ENCODE measurements around the gene XXYLT1.
"Not testable (repeated sequence)": the region's sequence is repeated elsewhere in the genome, so short reads cannot be mapped to it uniquely, and the experiment has no call there.

Gene XXYLT1

GRCh38 chr3:195249858-195250464 is 21.0 kb downstream of the XXYLT1 start:
- no peak for DNase-seq

GRCh38 chr3:195249057-195249770 is 21.7 kb downstream of the XXYLT1 start:
- no peak for DNase-seq

DNA sequence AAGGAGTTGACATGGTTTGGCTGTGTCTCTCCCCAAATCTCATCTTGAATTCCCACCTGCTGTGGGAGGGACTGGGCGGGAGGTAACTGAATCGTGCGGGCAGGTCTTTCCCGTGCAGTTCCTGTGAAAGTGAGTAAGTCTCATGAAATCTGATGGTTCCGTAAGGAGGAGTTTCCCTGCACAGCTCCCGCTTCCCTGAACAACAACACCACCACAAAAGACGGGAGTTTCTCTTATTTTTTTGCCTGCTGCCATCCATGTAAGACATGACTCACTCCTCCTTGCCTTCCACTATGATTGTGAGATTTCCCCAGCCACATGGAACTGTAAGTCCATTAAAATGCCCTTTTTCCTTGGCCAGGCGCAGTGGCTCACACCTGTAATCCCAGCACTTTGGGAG is 22.7 kb downstream of the XXYLT1 start:
- no peak for DNase-seq

GRCh38 chr3:195247863-195248189 is 23.1 kb downstream of the XXYLT1 start:
- DNase-seq = no peak

DNA sequence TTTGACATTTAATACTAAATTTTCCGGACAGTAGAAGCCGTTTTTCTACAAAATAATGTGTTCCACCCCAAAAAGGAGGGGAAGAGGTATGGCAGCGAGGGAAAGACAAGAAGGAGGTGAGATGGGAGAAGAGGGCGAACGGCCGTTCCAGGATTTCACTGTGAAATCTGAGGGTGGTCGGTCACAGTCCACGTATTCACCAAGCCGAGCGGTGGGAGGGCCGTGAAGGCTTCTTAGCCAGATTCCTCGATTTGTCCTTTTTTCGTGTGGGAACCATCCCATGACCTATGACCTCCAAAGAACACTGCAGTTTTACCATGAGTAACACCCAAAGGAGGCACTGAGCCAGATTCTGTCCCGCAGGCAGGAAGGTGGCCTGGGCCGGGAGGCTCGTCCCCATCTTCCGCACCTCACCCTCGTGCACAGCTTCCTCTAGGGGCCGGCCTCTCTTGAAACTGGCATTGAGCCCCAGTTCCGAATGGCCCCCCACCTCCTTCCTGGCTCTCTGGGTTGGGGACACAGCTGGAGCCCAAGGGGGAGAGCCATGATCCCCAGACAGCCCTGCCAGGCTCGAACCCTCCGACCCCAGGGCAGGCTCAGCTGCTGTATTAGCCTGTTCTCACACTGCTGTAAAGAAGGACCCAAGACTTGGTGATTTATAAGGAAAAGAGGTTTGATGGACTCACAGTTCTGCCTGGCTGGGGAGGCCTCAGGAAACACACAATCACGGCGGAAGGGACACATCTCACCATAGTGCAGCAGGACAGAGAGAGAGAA is 23.7 kb downstream of the XXYLT1 start:
- DNase-seq = no peak

DNA sequence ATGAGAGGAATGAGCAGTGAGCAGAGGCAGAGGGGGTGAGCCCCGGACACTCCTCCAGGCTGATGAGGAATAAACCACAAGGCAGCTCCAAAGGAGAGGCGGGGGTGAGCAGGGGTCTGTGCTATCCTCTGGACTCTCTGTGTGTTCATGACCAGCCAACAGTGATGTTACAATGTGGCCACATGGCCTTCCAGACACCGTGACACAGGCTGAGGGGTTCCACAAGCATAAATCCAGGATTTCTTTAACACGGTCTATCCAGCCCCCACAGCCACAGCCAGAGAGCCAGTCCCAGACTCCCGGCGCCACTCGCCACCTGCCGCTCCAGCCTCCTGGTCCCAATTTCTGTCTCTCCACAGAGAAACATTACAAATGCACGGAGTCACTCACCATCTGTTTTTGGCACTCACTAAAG is 24.4 kb downstream of the XXYLT1 start:
- DNase-seq = no peak

DNA sequence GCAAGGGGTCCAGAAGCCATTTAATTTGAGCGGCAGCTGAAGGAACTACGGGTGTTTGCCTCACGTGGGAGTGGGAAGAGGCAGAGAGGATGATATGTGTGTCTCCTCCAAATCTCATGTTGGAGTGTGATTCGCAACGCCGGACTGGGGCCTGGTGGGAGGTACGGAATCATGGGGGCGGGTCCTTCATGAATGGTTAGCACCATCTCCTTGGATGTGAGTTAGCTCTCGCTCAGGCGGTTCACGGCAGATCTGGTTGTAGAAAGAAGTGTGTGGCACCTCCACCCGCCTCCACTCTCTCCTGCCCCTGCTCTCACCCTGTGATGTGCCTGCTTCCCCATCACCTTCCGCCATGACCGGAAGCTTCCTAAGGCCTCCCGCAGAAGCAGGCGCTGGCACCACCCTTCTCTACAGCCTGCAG is 25.4 kb downstream of the XXYLT1 start:
- DNase-seq = no peak

- no peak for DNase-seq
Observed at GRCh38 chr3:195241592-195242355, 29.2 kb downstream of the XXYLT1 start.

DNA sequence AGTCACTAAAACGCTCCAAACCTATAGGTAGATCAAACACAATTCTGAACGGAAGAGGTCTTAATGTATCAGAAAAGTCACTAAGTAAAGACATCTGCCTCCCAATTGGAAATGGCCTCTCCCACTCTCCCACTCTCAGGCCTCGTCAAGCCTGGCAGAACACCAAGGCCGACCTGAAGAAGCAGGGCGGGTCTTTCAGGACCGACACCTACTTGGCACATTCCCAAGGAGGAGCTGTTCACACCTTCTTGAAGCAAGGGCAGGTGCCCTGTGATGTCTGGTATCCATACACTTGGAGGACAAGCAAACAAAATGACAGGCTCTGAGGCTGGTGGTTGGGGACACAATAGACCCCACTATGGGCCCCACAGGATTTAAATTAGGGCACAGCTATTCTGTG is 30.0 kb downstream of the XXYLT1 start:
- DNase-seq = no peak

- no peak for DNase-seq
Observed at GRCh38 chr3:195240171-195240701, 30.7 kb downstream of the XXYLT1 start.

DNA sequence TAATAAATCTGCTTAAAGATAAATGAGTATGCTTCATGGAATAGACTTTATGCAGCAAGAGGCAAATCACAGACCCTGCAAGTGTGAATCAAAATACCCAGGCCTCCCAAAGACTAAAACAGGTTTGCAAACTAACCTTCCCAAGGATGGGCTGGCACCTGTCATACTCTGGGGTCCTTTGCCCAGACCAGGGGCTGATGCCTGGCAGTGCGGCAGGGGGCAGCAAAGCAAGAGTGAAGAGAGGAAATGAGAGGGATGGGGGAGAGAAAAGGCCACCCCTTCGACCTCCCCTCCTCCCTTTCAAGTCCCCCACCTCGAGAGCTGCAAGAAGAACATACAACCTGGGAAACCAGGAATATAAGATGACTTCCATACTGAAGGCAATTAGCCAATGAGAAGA is 31.8 kb downstream of the XXYLT1 start:
- DNase-seq = no peak

- DNase-seq = no peak
Observed at GRCh38 chr3:195238586-195239118, 32.3 kb downstream of the XXYLT1 start.

GRCh38 chr3:195238081-195238571 is 32.8 kb downstream of the XXYLT1 start:
- no peak for DNase-seq

DNA sequence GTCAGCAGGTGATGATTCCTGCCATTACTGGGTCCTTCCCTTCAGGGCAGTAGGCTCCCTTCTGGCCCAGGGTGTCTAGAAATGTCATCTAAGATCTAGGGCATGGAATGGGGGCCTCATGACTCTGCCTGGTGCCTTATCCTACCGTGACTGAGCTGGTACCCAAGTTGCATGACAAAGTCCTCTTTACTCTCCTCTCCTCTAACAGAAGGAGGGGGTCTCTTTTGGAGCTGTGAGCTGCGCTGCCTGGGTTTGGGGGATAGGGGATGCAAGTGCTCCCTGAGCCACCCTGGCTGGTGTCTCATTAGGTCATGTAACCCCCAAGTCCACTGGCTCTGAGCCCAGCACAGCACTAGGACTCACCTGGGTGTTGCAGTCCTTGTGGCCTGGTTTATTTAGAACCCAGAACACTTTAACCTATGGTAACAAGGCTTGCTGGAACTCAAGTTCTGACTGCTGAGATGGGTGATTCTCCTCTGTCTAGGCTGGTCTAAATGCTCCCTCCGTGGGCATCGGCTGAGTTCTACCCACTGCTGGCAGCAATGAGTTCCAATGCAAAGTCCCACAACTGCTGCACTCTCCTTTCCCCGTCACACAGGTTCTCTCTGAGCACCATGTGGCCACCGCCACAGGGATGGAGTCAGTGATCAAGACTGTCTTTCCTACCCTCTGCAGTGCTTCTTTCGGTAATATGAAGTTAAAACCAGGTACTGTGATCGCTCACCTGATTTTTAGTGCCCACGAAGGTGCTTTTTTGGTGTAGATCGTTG is 34.0 kb downstream of the XXYLT1 start:
- no peak for DNase-seq

GRCh38 chr3:195236076-195236798 is 34.7 kb downstream of the XXYLT1 start:
- DNase-seq = no peak

DNA sequence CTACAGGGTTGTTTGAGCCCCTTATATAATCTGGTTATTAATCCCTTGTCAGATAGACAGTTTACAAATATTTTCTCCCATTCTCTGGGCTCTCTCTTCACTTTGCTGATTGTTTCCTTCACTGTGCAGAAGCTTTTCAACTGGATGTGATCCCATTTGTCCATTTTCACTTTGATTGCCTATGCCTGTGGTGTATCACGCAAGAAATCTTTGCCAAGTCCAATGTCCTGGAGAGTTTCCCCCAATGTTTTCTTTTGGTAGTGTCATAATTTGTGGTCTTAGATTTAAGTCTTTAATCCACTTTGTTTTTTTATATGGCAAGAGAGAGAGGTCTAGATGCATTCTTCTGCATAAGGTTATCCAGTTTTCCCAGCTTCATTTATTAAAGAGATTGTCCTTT is 40.7 kb downstream of the XXYLT1 start:
- no peak for DNase-seq

GRCh38 chr3:195228886-195229285 is 42.1 kb downstream of the XXYLT1 start:
- not testable (repeated sequence) for DNase-seq

GRCh38 chr3:195227871-195228270 is 43.1 kb downstream of the XXYLT1 start:
- DNase-seq = no peak

- no peak for DNase-seq
Observed at GRCh38 chr3:195226900-195227447, 44.0 kb downstream of the XXYLT1 start.

GRCh38 chr3:195226445-195226844 is 44.5 kb downstream of the XXYLT1 start:
- no peak for DNase-seq

Measured in activated CD4-positive, alpha-beta T cell treated with anti-CD3 and anti-CD28 coated beads, Interleukin-2, amount 50 U/mL, for 4 hours (primary cell).